ENCODE results near the gene PITPNC1. TPM values are rescaled to one million over a fixed set of nuclear protein-coding genes. Genes with fewer than 3 reads are reported as not detected.
"Not testable (repeated sequence)": the region's sequence is repeated elsewhere in the genome, so short reads cannot be mapped to it uniquely, and the experiment has no call there.

The PITPNC1 gene
- total RNA-seq, 3 donors from 2014 or later = 11.0 to 17.7 (median 14.8) TPM

GRCh38 chr17:67492251-67492740 is 115.2 kb downstream of the PITPNC1 start:
- no peak overlapping the region for H3K27ac ChIP-seq
- intact Hi-C loops (cut with DNase I; ENCODE audit: low total_unique reads) = no loop called here
- no peaks in the 10 kb centered on the region for H3K36me3 ChIP-seq
- TF ChIP-seq CTCF (IDR thresholded peaks at IDR 0.05) (no peak), POLR2AphosphoS5 (IDR thresholded peaks at IDR 0.05) (no peak), POLR2A (IDR thresholded peaks at IDR 0.05) (no peak)
- H3K4me1 ChIP-seq = no peaks in the 10 kb centered on the region
- no peaks in the 10 kb centered on the region for H3K9me3 ChIP-seq
- H3K27me3 ChIP-seq = no peaks in the 10 kb centered on the region
- H3K4me3 ChIP-seq = peak overlapping the region in 1 of 3 donors; percentile 5
- DNase-seq (ENCODE audit: low spot score in 2 of 2) = no peak

DNA sequence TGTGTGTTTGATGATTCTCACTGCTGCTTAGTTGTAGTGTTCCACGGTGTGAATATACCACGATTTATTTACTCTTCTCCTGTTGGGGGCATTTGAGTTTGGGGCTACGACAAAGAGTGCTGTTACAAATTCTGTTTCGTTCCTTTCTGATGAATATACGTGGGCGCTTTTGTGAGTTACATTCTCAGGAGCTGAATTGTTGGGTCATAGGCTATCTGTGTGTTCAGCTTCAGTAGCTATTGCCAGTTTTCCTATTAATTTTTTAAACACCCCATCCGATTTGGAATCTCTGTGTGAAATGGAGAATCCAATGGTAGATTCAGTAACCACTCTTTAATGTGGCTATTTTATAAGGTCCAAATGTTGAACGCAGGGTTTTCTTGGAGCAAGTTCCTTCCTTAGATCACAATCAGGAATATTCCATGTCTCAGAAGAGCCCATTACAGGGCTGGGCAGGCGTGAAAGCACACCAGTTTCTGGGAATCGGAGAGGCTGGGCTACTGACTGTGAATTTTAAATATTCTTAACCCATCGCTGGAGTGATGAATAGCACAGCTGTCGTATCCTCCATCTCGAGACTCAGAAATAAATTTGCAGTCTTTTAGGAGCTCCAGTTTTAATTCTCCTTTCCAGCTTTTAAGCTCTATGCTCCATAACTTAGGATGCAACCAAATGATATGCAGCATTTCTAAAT is 115.9 kb downstream of the PITPNC1 start:
- no peaks in the 10 kb centered on the region for H3K9me3 ChIP-seq
- TF ChIP-seq POLR2AphosphoS5 (IDR thresholded peaks at IDR 0.05) = no peak
- TF ChIP-seq POLR2A (IDR thresholded peaks at IDR 0.05) = no peak
- TF ChIP-seq CTCF (IDR thresholded peaks at IDR 0.05) = no peak
- H3K36me3 ChIP-seq = no peaks in the 10 kb centered on the region
- peak overlapping the region in 1 of 3 donors; percentile 5 for H3K4me3 ChIP-seq
- intact Hi-C loops (cut with DNase I; ENCODE audit: low total_unique reads) = no loop called here
- no peaks in the 10 kb centered on the region for H3K27me3 ChIP-seq
- no peak for DNase-seq (ENCODE audit: low spot score in 2 of 2)
- H3K27ac ChIP-seq = no peak overlapping the region
- no peaks in the 10 kb centered on the region for H3K4me1 ChIP-seq

- TF ChIP-seq CTCF (IDR thresholded peaks at IDR 0.05) (no peak), POLR2AphosphoS5 (IDR thresholded peaks at IDR 0.05) (no peak)
- H3K4me3 ChIP-seq = no peak overlapping the region
- no peak for DNase-seq (ENCODE audit: low spot score in 2 of 2)
- intact Hi-C loops (cut with DNase I; ENCODE audit: low total_unique reads) = no loop called here
- H3K9me3 ChIP-seq = no peaks in the 10 kb centered on the region
- no peaks in the 10 kb centered on the region for H3K36me3 ChIP-seq
- H3K4me1 ChIP-seq = no peaks in the 10 kb centered on the region
- no peaks in the 10 kb centered on the region for H3K27me3 ChIP-seq
- no peak overlapping the region for H3K27ac ChIP-seq
Measured at GRCh38 chr17:67493812-67494211, 116.7 kb downstream of the PITPNC1 start.

- H3K36me3 ChIP-seq; H3K9me3 ChIP-seq; H3K4me3 ChIP-seq; intact Hi-C loops (cut with DNase I; ENCODE audit: low total_unique reads); DNase-seq (ENCODE audit: low spot score in 2 of 2); H3K27ac ChIP-seq; H3K4me1 ChIP-seq; H3K27me3 ChIP-seq: not testable (repeated sequence)
Measured at GRCh38 chr17:67495534-67495933, 118.5 kb downstream of the PITPNC1 start.

DNA sequence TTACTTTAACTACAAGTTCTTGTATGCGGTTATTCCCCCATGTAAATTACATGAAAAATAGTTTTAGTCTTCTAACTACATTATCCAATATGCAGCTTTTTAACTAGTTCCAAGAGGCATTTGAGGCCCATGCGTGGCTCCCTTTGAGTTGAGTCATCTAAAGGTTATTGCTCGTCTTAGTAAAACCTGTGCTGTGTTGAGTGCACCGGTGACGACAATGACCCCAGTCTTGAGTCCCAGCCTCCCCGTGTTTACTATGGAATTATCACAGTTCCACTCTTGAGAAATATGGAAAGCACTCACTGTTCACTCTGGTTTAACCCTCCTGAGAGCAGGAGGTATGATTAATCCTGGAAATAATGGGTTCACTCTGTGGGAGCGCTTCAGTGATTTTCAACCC is 119.2 kb downstream of the PITPNC1 start:
- DNase-seq (ENCODE audit: low spot score in 2 of 2) = no peak
- no peak for TF ChIP-seq POLR2AphosphoS5 (IDR thresholded peaks at IDR 0.05)
- TF ChIP-seq CTCF (IDR thresholded peaks at IDR 0.05) = no peak
- no peak for TF ChIP-seq POLR2A (IDR thresholded peaks at IDR 0.05)
- H3K36me3 ChIP-seq = no peaks in the 10 kb centered on the region
- H3K27me3 ChIP-seq = no peaks in the 10 kb centered on the region
- H3K9me3 ChIP-seq = no peaks in the 10 kb centered on the region
- no peaks in the 10 kb centered on the region for H3K4me1 ChIP-seq
- H3K27ac ChIP-seq = no peak overlapping the region
- intact Hi-C loops (cut with DNase I; ENCODE audit: low total_unique reads) = no loop called here
- no peak overlapping the region for H3K4me3 ChIP-seq

Measured in breast epithelium (tissue), 4 donors.